ENCODE data around the gene SEC61G. TPM values are rescaled to one million over a fixed set of nuclear protein-coding genes. Genes with fewer than 3 reads are reported as not detected.
A peak's percentile ranks its signal among the peaks of the same experiment; 100 is the strongest.

SEC61G gene
- total RNA-seq, 1 donor from 2014 or later: 966 TPM

DNA sequence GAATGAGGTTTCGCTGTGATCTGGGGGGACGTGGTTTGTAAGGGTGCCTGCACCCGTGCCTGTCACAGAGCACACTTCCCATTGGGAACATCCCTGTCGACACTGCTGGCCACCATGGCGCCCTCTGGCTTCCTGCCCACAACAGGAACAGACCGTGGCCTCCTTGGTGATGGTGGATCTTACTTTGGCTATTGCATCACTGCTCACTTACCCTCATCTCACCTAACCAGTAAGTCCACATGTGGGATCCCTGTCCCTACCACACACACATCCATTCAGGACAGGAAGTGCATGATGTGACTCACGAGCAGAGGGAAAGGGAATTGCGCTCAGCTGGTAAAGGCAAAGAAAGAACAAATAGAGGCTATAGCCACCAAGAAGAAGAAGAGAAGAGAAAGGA lies 26.2 kb upstream of the SEC61G start:
- H3K36me3 ChIP-seq: no peaks in the 10 kb centered on the region
- peaks cover 6% of the 10 kb centered on the region for H3K27me3 ChIP-seq
- H3K27me3 Mint-ChIP-seq (ENCODE audit: insufficient read depth, low read depth): peaks cover 11% of the 10 kb centered on the region
- TF ChIP-seq EZH2phosphoT487 (IDR thresholded peaks at IDR 0.05) (no peak), EZH2 (IDR thresholded peaks at IDR 0.05) (no peak)
- TF ChIP-seq, protein P1, sequence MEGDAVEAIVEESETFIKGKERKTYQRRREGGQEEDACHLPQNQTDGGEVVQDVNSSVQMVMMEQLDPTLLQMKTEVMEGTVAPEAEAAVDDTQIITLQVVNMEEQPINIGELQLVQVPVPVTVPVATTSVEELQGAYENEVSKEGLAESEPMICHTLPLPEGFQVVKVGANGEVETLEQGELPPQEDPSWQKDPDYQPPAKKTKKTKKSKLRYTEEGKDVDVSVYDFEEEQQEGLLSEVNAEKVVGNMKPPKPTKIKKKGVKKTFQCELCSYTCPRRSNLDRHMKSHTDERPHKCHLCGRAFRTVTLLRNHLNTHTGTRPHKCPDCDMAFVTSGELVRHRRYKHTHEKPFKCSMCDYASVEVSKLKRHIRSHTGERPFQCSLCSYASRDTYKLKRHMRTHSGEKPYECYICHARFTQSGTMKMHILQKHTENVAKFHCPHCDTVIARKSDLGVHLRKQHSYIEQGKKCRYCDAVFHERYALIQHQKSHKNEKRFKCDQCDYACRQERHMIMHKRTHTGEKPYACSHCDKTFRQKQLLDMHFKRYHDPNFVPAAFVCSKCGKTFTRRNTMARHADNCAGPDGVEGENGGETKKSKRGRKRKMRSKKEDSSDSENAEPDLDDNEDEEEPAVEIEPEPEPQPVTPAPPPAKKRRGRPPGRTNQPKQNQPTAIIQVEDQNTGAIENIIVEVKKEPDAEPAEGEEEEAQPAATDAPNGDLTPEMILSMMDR (IDR thresholded peaks at IDR 0.05): no peak
- H3K27ac Mint-ChIP-seq: no peak overlapping the region
- no peaks in the 10 kb centered on the region for H3F3A ChIP-seq (ENCODE audit: low read depth)
- H3K9me3 Mint-ChIP-seq: no peaks in the 10 kb centered on the region
- no peak overlapping the region for H3K4me3 Mint-ChIP-seq
- peaks cover 18% of the 10 kb centered on the region for H3K4me1 Mint-ChIP-seq
- DNase-seq (ENCODE audit: low spot score): no peak
- no peaks in the 10 kb centered on the region for H3K79me2 ChIP-seq (ENCODE audit: low read depth)
- H3K4me2 ChIP-seq: no peak overlapping the region
- no peak overlapping the region for H3K9ac ChIP-seq
- H3K36me3 Mint-ChIP-seq: no peaks in the 10 kb centered on the region
- no peaks in the 10 kb centered on the region for H4K20me1 ChIP-seq (ENCODE audit: low read depth)
- H2AFZ ChIP-seq (replicated peaks): no peak overlapping the region
- peaks cover 10% of the 10 kb centered on the region for H3K4me1 ChIP-seq
- H3K4me3 ChIP-seq: no peak overlapping the region
- no peak overlapping the region for H3K27ac ChIP-seq
- H3K9me3 ChIP-seq (ENCODE audit: low read depth): no peaks in the 10 kb centered on the region

DNA sequence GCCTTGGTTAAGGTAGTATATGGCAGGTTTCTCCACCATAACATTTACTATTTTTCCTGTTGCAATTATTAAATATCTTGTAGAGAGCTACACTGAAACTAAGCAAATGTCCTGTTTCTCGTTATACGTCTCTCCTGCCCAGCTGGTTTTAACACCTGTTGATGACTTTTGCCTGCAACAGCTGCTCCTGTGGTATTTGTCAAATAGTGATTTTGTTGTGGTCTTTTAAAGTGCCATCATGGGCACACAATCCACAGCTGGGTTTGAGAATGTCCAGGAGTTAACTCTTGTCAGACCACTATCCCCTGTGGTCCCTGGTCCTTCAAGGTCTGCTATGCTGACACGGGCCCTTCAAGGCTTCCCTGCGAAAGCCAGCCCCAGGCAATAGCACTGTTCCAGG lies 24.9 kb upstream of the SEC61G start:
- Histone ChIP-seq H2AFZ (replicated peaks) (no peak overlapping the region), H4K20me1 (ENCODE audit: low read depth) (no peaks in the 10 kb centered on the region), H3K4me1 (peaks cover 10% of the 10 kb centered on the region), H3K27me3 (peaks cover 3% of the 10 kb centered on the region), H3K9me3 (ENCODE audit: low read depth) (no peaks in the 10 kb centered on the region), H3K9ac (no peak overlapping the region), H3F3A (ENCODE audit: low read depth) (no peaks in the 10 kb centered on the region), H3K4me3 (no peak overlapping the region), H3K79me2 (ENCODE audit: low read depth) (no peaks in the 10 kb centered on the region), H3K4me2 (no peak overlapping the region), H3K27ac (no peak overlapping the region), H3K36me3 (no peaks in the 10 kb centered on the region)
- H3K36me3 Mint-ChIP-seq: no peaks in the 10 kb centered on the region
- no peak overlapping the region for H3K4me3 Mint-ChIP-seq
- peaks cover 10% of the 10 kb centered on the region for H3K27me3 Mint-ChIP-seq (ENCODE audit: insufficient read depth, low read depth)
- DNase-seq (ENCODE audit: low spot score): no peak
- H3K4me1 Mint-ChIP-seq: peaks cover 17% of the 10 kb centered on the region
- TF ChIP-seq EZH2 (IDR thresholded peaks at IDR 0.05) (no peak), EZH2phosphoT487 (IDR thresholded peaks at IDR 0.05) (no peak)
- TF ChIP-seq, protein P1 (IDR thresholded peaks at IDR 0.05): no peak
- no peaks in the 10 kb centered on the region for H3K9me3 Mint-ChIP-seq
- H3K27ac Mint-ChIP-seq: no peak overlapping the region

DNA sequence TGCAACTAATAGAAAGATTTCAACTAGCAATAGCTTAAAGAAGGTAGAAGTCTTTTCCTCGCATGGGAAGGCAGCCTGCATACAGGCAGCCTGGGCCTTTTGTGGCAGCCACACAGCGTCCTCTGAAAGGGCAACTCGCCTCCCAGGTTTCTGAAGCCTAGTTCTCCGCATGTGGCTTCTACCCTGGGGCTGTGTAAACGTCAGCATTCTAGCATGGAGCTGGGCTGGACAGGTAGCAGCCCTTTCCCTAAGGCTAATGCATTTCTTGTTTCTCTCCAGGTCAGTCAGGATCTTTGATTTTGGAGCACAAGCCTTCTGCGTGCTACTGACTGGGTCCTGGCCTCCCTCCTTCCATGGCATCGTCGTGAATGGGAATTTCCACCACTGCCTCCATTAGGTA lies 23.8 kb upstream of the SEC61G start:
- Histone ChIP-seq H3K4me2 (no peak overlapping the region), H3K36me3 (no peaks in the 10 kb centered on the region), H3K27ac (no peak overlapping the region), H3K27me3 (no peaks in the 10 kb centered on the region), H3K4me3 (no peak overlapping the region), H2AFZ (replicated peaks) (peak overlapping the region; percentile 85), H3F3A (ENCODE audit: low read depth) (no peaks in the 10 kb centered on the region), H3K79me2 (ENCODE audit: low read depth) (no peaks in the 10 kb centered on the region), H4K20me1 (ENCODE audit: low read depth) (no peaks in the 10 kb centered on the region), H3K9me3 (ENCODE audit: low read depth) (no peaks in the 10 kb centered on the region), H3K9ac (no peak overlapping the region), H3K4me1 (peaks cover 10% of the 10 kb centered on the region)
- peak; percentile 15 for DNase-seq (ENCODE audit: low spot score)
- Mint-ChIP-seq H3K4me1 (peaks cover 15% of the 10 kb centered on the region), H3K27me3 (ENCODE audit: insufficient read depth, low read depth) (peaks cover 9% of the 10 kb centered on the region), H3K36me3 (no peaks in the 10 kb centered on the region), H3K4me3 (no peak overlapping the region), H3K27ac (no peak overlapping the region), H3K9me3 (no peaks in the 10 kb centered on the region)
- no peak for TF ChIP-seq EZH2 (IDR thresholded peaks at IDR 0.05)
- TF ChIP-seq, protein P1 (IDR thresholded peaks at IDR 0.05): no peak
- no peak for TF ChIP-seq EZH2phosphoT487 (IDR thresholded peaks at IDR 0.05)

Data from neural progenitor cell (in vitro differentiated cells).